Type B pancreatic cell (in vitro differentiated cells): Measurements from ENCODE around the gene HSPB7. TPM values are rescaled to one million over a fixed set of nuclear protein-coding genes. Genes with fewer than 3 reads are reported as not detected.
"Not testable (repeated sequence)": the region's sequence is repeated elsewhere in the genome, so short reads cannot be mapped to it uniquely, and the experiment has no call there.

ENCODE experiments used
- DNase-seq: peaks from one replicate; pipeline ENCODE4 v3.0.0; 2021; ENCODE audit warnings: mixed read lengths; ENCODE audit not compliant: unreplicated experiment; ENCODE audit errors: extremely low spot score
- H3K27ac Mint-ChIP-seq: 2 replicates; pipeline ENCODE4 v1.8.0; 2021; ENCODE audit warnings: mild to moderate bottlenecking, mixed read lengths
- H3K27me3 Mint-ChIP-seq: 2 replicates; pipeline ENCODE4 v1.8.0; 2021; ENCODE audit warnings: mixed read lengths
- H3K36me3 Mint-ChIP-seq: 2 replicates; pipeline ENCODE4 v1.8.0; 2021; ENCODE audit warnings: mixed read lengths
- H3K4me1 Mint-ChIP-seq: one replicate; pipeline ENCODE4 v1.8.0; 2021; ENCODE audit warnings: mixed read lengths; ENCODE audit not compliant: unreplicated experiment
- H3K4me3 Mint-ChIP-seq: 2 replicates; pipeline ENCODE4 v1.8.0; 2021; ENCODE audit warnings: mild to moderate bottlenecking, mixed read lengths
- H3K9me3 Mint-ChIP-seq: 2 replicates; pipeline ENCODE4 v1.8.0; 2021; ENCODE audit warnings: mixed read lengths
- total RNA-seq: library from RNA; stranded (reverse); gene quantifications from 2 replicates; pipeline ENCODE4 v1.2.1, GENCODE V29; 2021; ENCODE audit warnings: low replicate concordance
- TF ChIP-seq, protein P1 (sequence below): fragments of 200-600 bp; sonication (generic); conservative IDR thresholded peaks from 2 replicates; pipeline ENCODE4 v1.5.0; 2021; ENCODE audit warnings: antibody characterized with exemption, mild to moderate bottlenecking

Gene HSPB7
- total RNA-seq, 1 donor from 2014 or later: 0.48 TPM

DNA sequence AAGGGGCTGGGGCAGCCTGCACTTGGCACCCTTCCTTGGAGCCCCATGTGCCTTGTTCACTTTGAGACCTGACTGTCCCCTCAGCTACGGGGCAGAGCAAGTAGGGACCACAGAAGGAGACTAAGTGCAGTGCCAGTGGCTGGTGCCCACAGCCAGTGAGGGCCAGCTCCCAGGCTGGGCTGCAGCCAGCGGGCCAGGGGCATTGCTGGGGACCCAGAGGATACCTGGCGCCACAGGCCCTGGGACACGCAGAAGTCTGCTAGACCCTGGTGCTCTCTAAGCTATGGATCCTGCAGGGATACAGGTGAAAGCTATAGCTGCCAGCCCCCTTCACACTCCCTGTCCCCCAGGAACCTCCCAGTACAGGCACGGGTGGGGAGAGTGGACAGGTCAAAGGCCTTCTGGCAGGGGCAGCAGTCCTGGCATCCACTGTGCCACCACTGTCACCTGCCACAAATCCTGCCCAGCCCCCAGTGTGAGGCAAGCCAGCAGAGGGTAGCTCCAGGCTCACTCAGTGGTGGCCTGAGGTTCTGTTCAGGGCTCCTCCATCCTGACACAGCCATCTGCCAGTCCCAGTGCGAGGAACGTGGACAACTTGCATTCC, 5.3 kb upstream of the HSPB7 start:
- Mint-ChIP-seq H3K36me3 (no peaks in the 10 kb centered on the region), H3K27ac (no peak overlapping the region), H3K27me3 (peaks cover 9% of the 10 kb centered on the region), H3K4me1 (peaks cover 20% of the 10 kb centered on the region), H3K9me3 (no peaks in the 10 kb centered on the region), H3K4me3 (no peak overlapping the region)
- DNase-seq: no peak
- TF ChIP-seq, protein P1, sequence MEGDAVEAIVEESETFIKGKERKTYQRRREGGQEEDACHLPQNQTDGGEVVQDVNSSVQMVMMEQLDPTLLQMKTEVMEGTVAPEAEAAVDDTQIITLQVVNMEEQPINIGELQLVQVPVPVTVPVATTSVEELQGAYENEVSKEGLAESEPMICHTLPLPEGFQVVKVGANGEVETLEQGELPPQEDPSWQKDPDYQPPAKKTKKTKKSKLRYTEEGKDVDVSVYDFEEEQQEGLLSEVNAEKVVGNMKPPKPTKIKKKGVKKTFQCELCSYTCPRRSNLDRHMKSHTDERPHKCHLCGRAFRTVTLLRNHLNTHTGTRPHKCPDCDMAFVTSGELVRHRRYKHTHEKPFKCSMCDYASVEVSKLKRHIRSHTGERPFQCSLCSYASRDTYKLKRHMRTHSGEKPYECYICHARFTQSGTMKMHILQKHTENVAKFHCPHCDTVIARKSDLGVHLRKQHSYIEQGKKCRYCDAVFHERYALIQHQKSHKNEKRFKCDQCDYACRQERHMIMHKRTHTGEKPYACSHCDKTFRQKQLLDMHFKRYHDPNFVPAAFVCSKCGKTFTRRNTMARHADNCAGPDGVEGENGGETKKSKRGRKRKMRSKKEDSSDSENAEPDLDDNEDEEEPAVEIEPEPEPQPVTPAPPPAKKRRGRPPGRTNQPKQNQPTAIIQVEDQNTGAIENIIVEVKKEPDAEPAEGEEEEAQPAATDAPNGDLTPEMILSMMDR: no peak

DNA sequence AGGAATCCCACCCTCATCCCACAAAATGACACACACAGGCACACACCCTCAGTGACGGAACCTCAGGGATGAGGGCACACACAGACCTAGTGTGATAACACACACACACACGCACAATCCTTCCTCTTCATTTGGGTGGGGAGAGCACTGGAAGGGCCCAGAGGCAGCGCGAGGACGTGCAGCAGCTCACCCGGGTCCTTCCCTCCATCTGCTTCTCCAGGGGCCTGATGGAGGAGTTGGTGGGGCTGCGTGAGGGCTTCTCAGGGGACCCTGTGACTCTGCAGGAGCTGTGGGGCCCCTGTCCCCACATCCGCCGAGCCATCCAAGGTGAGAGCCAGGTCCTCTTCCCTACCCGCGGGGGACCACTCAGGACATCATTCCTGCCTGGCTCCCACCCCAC, 4.5 kb upstream of the HSPB7 start:
- Mint-ChIP-seq H3K4me3 (no peak overlapping the region), H3K27me3 (peaks cover 9% of the 10 kb centered on the region), H3K4me1 (peaks cover 22% of the 10 kb centered on the region), H3K9me3 (no peaks in the 10 kb centered on the region), H3K27ac (no peak overlapping the region), H3K36me3 (no peaks in the 10 kb centered on the region)
- TF ChIP-seq, protein P1: no peak
- DNase-seq: no peak

DNA sequence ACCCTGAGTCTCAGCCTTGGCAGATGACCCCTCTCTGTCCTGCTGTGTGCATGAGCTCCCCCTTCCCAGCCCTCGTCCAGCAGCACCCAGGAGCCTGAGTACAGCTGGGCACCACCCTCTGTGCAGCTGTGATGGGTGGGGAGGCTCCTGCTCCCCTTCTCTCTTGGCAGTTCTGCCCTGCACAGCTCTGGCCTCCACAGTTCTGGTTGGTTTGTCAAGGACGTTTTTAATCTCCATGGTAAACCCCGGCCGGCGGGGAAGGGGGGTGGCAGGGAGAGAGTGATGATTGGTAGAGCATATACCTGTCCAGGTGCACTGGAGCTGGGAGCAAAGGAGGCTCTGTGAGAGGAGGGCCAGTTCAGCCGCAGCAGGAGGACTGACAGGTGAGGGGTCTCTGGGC, 3.8 kb upstream of the HSPB7 start, which contains the start of gene CLCNKA:
CLCNKA (plus strand) TSS at position 356 of the 400 bp plus-strand sequence. CDS start 584 bp downstream, outside the sequence.
- no peak for DNase-seq
- TF ChIP-seq, protein P1: no peak
- peaks cover 22% of the 10 kb centered on the region for H3K4me1 Mint-ChIP-seq
- H3K9me3 Mint-ChIP-seq: no peaks in the 10 kb centered on the region
- peak within 1 kb of the TSS; percentile 34 for H3K27ac Mint-ChIP-seq
- H3K27me3 Mint-ChIP-seq: peaks cover 9% of the 10 kb centered on the region
- H3K4me3 Mint-ChIP-seq: no peak within 1 kb of the TSS
- H3K36me3 Mint-ChIP-seq: no peaks in the 10 kb centered on the region

DNA sequence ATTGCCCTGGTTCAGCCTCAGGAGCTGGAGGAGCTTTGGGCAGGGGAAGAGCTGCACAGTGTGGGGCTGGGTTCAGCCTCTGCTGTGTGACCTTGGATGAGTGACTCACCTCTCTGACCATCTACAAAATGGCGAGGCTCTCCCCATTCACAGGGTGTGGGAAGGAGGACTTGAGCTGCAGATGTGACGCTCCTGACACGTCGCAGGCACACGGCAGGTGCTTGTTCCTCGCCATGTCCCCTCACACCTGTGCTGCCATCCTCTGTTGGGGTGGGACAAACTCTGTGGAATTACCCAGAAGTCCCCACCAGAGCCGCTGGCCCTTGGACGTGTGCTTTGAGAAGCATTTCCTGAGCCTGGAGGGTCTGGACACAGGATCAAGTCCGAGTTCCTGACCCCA, 3.0 kb upstream of the HSPB7 start:
- not testable (repeated sequence) for H3K27ac Mint-ChIP-seq, H3K27me3 Mint-ChIP-seq, H3K4me3 Mint-ChIP-seq, H3K36me3 Mint-ChIP-seq, DNase-seq, H3K9me3 Mint-ChIP-seq
- H3K4me1 Mint-ChIP-seq: peaks cover 22% of the 10 kb centered on the region

DNA sequence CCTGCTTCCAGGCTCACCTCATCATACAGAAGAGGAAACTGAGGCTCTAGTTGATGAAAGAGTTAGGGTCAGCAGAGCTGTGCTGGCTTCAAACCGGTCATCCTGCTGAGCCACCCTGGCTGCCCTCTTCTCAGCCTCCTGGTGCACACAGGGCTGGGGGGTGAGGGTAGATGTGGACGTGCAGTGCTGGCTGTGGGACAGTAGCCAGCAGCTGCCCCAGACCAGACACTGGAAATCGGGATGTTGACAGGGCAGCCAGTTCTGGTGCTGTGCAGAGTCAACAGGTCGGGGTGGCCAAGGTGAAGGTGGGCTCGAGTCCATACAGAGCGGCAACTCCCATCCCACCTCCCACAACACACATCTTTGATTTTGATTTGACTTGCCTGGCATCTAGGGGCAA, 2.5 kb upstream of the HSPB7 start:
- H3K27me3 Mint-ChIP-seq: peaks cover 9% of the 10 kb centered on the region
- H3K27ac Mint-ChIP-seq: no peak overlapping the region
- TF ChIP-seq, protein P1: no peak
- peaks cover 22% of the 10 kb centered on the region for H3K4me1 Mint-ChIP-seq
- no peak overlapping the region for H3K4me3 Mint-ChIP-seq
- DNase-seq: no peak
- H3K36me3 Mint-ChIP-seq: no peaks in the 10 kb centered on the region
- H3K9me3 Mint-ChIP-seq: no peaks in the 10 kb centered on the region

DNA sequence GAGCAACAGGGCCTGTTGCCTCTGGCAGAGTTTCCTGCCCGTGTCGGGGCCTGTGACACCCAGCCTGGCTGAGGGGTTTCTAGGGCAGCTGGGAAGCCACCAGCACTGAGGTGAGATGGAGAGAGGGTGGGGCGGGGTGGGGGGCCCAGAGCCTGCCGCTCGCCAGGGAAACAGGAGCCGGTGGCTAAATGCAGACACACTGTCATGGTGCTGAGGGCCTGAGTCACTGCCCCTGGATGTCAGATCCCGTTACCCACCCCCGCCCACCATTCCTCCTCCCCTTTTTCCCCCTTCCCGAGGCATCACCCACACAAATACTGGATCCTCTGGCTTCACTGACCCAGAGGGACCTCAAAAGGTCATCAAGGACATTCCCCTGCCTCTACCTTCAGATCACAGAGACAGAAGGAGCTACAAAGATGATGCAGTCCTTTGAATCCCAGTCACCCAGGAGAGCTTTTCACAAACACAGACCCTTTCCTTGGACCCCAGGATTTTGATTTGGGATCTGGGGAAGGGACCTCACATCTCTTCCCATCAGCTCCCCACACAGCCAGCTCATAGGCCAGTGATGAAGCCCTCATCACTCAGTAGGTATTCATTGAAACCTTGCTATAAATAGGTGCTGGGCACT, 1.9 kb upstream of the HSPB7 start:
- peak overlapping the region; percentile 31 for H3K27ac Mint-ChIP-seq
- H3K9me3 Mint-ChIP-seq: no peaks in the 10 kb centered on the region
- H3K4me3 Mint-ChIP-seq: no peak overlapping the region
- H3K4me1 Mint-ChIP-seq: peaks cover 26% of the 10 kb centered on the region
- no peak for DNase-seq
- H3K27me3 Mint-ChIP-seq: peaks cover 8% of the 10 kb centered on the region
- TF ChIP-seq, protein P1: no peak
- no peaks in the 10 kb centered on the region for H3K36me3 Mint-ChIP-seq
